ENCODE data around the gene CRTAC1. TPM values are rescaled to one million over a fixed set of nuclear protein-coding genes. Genes with fewer than 3 reads are reported as not detected.

CRTAC1 gene
- total RNA-seq, 1 experiment from 2014 or later: 0.20 TPM

DNA sequence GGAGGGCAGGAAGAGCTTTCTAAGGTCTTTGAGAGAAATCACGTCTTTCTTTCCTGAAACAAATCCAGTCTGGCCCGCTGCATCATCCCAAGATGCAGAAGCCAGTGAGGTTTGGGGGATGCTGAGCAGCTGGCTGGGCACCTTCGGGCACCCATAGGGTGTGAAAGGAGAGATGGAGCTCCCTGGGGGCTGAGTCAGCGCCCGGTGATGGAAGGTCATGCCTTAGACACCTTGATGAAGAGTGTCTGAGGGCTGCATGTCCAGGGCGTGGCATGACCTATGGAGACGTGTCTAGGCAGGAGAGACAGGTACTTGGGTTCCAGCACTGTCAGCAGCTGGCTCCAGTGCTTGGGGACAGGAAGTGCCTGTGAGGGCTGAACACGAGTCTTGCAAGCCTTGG lies 92.5 kb downstream of the CRTAC1 start:
- RAD21 ChIA-PET (ENCODE audit: low non-redundant PET in 1 of 2, low total read pairs in 2 of 2, uncharacterized antibody in 2 of 2, unreplicated experiment in 2 of 2): no interaction called here
- Histone ChIP-seq H3K9ac (ENCODE audit: low read length) (no peak overlapping the region), H3K27me3 (ENCODE audit: insufficient read depth, low read length) (peaks cover 18% of the 10 kb centered on the region; the same call in 1 of the 2 replicates), H3K4me3 (replicated peaks in 1 of 2; ENCODE audit: low read depth in 1 of 2, low read length in 2 of 2) (no peak overlapping the region), H3K9me2 (ENCODE audit: insufficient read depth) (no peaks in the 10 kb centered on the region), H3K36me3 (ENCODE audit: control insufficient read depth in 1 of 2, insufficient read depth in 2 of 2, low read length in 2 of 2) (no peaks in the 10 kb centered on the region), H3K4me2 (ENCODE audit: low read length) (no peak overlapping the region), H2AFZ (ENCODE audit: low read depth, low read length, poor library complexity, severe bottlenecking) (no peak overlapping the region), H4K20me1 (ENCODE audit: insufficient read depth) (no peaks in the 10 kb centered on the region), H3K79me2 (ENCODE audit: insufficient read depth, low read length) (no peaks in the 10 kb centered on the region), H3K9me3 (ENCODE audit: control insufficient read depth in 1 of 2, insufficient read depth in 1 of 2, low read depth in 1 of 2, low read length in 2 of 2) (no peaks in the 10 kb centered on the region), H3K27ac (ENCODE audit: low read depth, low read length) (no peak overlapping the region), H3K4me1 (ENCODE audit: control insufficient read depth in 1 of 2, insufficient read depth in 2 of 2, low read length in 2 of 2) (no peaks in the 10 kb centered on the region)
- no peak for DNase-seq (ENCODE audit: low read depth, low spot score)
- TF ChIP-seq, protein P1, sequence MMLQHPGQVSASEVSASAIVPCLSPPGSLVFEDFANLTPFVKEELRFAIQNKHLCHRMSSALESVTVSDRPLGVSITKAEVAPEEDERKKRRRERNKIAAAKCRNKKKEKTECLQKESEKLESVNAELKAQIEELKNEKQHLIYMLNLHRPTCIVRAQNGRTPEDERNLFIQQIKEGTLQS (IDR thresholded peaks at IDR 0.05): no peak
- TF ChIP-seq SIN3A (IDR thresholded peaks at IDR 0.05; ENCODE audit: low read depth) (no peak), CEBPB (IDR thresholded peaks at IDR 0.05; ENCODE audit: low read depth) (no peak), POLR2A (IDR thresholded peaks at IDR 0.05; ENCODE audit: borderline replicate concordance, extremely low read depth, insufficient read depth, insufficient read length) (no peak), EZH2 (IDR thresholded peaks at IDR 0.05) (no peak), ZNF274 (IDR thresholded peaks at IDR 0.05; ENCODE audit: low read depth, low read length) (no peak), EGR1 (IDR thresholded peaks at IDR 0.05; ENCODE audit: low read depth) (no peak), ZFX (IDR thresholded peaks at IDR 0.05) (no peak), FOSL1 (IDR thresholded peaks at IDR 0.05; ENCODE audit: low read depth) (no peak)
- TF ChIP-seq, protein P2, sequence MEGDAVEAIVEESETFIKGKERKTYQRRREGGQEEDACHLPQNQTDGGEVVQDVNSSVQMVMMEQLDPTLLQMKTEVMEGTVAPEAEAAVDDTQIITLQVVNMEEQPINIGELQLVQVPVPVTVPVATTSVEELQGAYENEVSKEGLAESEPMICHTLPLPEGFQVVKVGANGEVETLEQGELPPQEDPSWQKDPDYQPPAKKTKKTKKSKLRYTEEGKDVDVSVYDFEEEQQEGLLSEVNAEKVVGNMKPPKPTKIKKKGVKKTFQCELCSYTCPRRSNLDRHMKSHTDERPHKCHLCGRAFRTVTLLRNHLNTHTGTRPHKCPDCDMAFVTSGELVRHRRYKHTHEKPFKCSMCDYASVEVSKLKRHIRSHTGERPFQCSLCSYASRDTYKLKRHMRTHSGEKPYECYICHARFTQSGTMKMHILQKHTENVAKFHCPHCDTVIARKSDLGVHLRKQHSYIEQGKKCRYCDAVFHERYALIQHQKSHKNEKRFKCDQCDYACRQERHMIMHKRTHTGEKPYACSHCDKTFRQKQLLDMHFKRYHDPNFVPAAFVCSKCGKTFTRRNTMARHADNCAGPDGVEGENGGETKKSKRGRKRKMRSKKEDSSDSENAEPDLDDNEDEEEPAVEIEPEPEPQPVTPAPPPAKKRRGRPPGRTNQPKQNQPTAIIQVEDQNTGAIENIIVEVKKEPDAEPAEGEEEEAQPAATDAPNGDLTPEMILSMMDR (IDR thresholded peaks at IDR 0.05 in 2 of 3, conservative IDR thresholded peaks at IDR 0.05 in 1 of 3; ENCODE audit: borderline replicate concordance in 1 of 3, insufficient read depth in 1 of 3, low read depth in 2 of 3, low read length in 2 of 3): no peak
- intact Hi-C loops (cut with micrococcal nuclease): no loop called here
- no TSS peak for BruUV-seq (replicated peaks)
- peak; percentile 14; the same call in 1 of the 2 replicates for ATAC-seq
- POLR2A ChIA-PET: no interaction called here
- CTCF ChIA-PET: no interaction called here

- Histone ChIP-seq H3K27me3 (ENCODE audit: insufficient read depth, low read length) (peaks cover 18% of the 10 kb centered on the region; the same call in 1 of the 2 replicates), H4K20me1 (ENCODE audit: insufficient read depth) (no peaks in the 10 kb centered on the region), H3K79me2 (ENCODE audit: insufficient read depth, low read length) (no peaks in the 10 kb centered on the region), H3K9me3 (ENCODE audit: control insufficient read depth in 1 of 2, insufficient read depth in 1 of 2, low read depth in 1 of 2, low read length in 2 of 2) (no peaks in the 10 kb centered on the region), H2AFZ (ENCODE audit: low read depth, low read length, poor library complexity, severe bottlenecking) (no peak overlapping the region), H3K27ac (ENCODE audit: low read depth, low read length) (no peak overlapping the region), H3K9me2 (ENCODE audit: insufficient read depth) (no peaks in the 10 kb centered on the region), H3K4me2 (ENCODE audit: low read length) (no peak overlapping the region), H3K9ac (ENCODE audit: low read length) (no peak overlapping the region), H3K36me3 (ENCODE audit: control insufficient read depth in 1 of 2, insufficient read depth in 2 of 2, low read length in 2 of 2) (no peaks in the 10 kb centered on the region), H3K4me3 (replicated peaks in 1 of 2; ENCODE audit: low read depth in 1 of 2, low read length in 2 of 2) (no peak overlapping the region), H3K4me1 (ENCODE audit: control insufficient read depth in 1 of 2, insufficient read depth in 2 of 2, low read length in 2 of 2) (no peaks in the 10 kb centered on the region)
- RAD21 ChIA-PET (ENCODE audit: low non-redundant PET in 1 of 2, low total read pairs in 2 of 2, uncharacterized antibody in 2 of 2, unreplicated experiment in 2 of 2): no interaction called here
- no peak for ATAC-seq
- POLR2A ChIA-PET: no interaction called here
- no TSS peak for BruUV-seq (replicated peaks)
- intact Hi-C loops (cut with micrococcal nuclease): no loop called here
- CTCF ChIA-PET: no interaction called here
- no peak for DNase-seq (ENCODE audit: low read depth, low spot score)
- TF ChIP-seq, protein P2 (IDR thresholded peaks at IDR 0.05 in 2 of 3, conservative IDR thresholded peaks at IDR 0.05 in 1 of 3; ENCODE audit: borderline replicate concordance in 1 of 3, insufficient read depth in 1 of 3, low read depth in 2 of 3, low read length in 2 of 3): no peak
- TF ChIP-seq SP1 (IDR thresholded peaks at IDR 0.05; ENCODE audit: low read depth): no peak
- no peak for TF ChIP-seq EGR1 (IDR thresholded peaks at IDR 0.05; ENCODE audit: low read depth)
- no peak for TF ChIP-seq RAD21 (IDR thresholded peaks at IDR 0.05; ENCODE audit: low read depth)
- TF ChIP-seq ZNF274 (IDR thresholded peaks at IDR 0.05; ENCODE audit: low read depth, low read length): no peak
- no peak for TF ChIP-seq SIN3A (IDR thresholded peaks at IDR 0.05; ENCODE audit: low read depth)
- TF ChIP-seq ELF1 (IDR thresholded peaks at IDR 0.05; ENCODE audit: borderline replicate concordance, low read depth): no peak
- TF ChIP-seq POLR2AphosphoS5 (IDR thresholded peaks at IDR 0.05; ENCODE audit: low read depth, low read length): no peak
- TF ChIP-seq SRF (IDR thresholded peaks at IDR 0.05; ENCODE audit: low read depth): no peak
- TF ChIP-seq POLR2A (IDR thresholded peaks at IDR 0.05; ENCODE audit: borderline replicate concordance, extremely low read depth, insufficient read depth, insufficient read length): no peak
- TF ChIP-seq, protein P3, sequence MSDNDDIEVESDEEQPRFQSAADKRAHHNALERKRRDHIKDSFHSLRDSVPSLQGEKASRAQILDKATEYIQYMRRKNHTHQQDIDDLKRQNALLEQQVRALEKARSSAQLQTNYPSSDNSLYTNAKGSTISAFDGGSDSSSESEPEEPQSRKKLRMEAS (IDR thresholded peaks at IDR 0.05): no peak
- no peak for TF ChIP-seq CEBPB (IDR thresholded peaks at IDR 0.05; ENCODE audit: low read depth)
- TF ChIP-seq EZH2phosphoT487 (IDR thresholded peaks at IDR 0.05; ENCODE audit: borderline replicate concordance): no peak
Measured at GRCh38 chr10:97937054-97937453, 93.4 kb downstream of the CRTAC1 start.

Measured in HCT116 (cell line).